ENCODE data around the gene OR2A5.
"Not testable (repeated sequence)": the region's sequence is repeated elsewhere in the genome, so short reads cannot be mapped to it uniquely, and the experiment has no call there.

The OR2A5 gene, protein sequence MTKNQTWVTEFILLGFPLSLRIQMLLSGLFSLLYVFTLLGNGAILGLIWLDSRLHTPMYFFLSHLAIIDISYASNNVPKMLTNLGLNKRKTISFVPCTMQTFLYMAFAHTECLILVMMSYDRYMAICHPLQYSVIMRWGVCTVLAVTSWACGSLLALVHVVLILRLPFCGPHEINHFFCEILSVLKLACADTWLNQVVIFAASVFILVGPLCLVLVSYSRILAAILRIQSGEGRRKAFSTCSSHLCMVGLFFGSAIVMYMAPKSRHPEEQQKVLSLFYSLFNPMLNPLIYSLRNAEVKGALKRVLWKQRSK

DNA sequence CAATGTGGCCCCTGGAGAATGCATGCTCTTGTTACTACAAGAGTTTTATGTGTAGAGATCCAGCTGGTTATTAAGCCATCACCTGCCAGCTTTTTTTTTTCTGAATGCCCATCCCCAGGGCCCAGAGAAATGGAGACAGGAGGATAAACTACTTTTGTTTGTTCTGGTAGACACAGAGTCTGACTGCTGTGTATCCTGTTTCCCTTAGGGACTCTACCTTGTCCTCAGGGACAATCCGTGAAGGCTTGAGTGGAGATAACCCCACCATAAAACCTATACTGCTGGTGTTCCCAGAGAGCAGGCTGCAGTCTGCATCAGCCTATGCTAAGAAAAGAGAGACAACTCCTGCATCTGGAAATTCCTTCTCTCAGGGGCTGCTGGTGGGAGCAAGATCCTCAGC is at the start of gene OR2A5:
TSS of gene OR2A5 (plus strand) at position 301 of the 400 bp plus-strand sequence. CDS start 1,454 bp downstream, outside the sequence.
- no peak for DNase-seq (ENCODE audit: low read depth, low spot score)

DNA sequence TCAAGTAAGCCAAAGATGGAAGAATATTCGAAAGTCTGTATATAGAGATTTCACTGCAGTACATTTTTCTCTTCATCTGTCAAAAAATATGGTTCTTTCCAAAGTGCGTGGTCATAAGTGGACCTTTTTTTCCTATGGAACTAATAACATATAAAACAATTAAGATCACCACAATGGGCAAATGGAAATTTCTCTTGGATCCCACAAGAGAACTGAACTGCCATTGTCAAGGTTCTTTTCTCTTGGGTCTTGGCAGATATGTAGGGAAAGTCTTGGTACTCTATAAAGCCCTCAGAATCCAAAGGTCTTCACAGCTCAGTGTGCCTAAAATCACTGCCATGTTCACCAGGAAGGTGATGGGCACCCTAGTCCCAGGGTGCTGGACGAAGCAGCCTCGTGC is 48.7 kb upstream of the OR2A5 start, which contains the start of gene OR6B1:
TSS of gene OR6B1 (plus strand) at position 301 of the 400 bp plus-strand sequence. CDS start 3,677 bp downstream, outside the sequence.
- DNase-seq (ENCODE audit: low read depth, low spot score), result no peak

DNA sequence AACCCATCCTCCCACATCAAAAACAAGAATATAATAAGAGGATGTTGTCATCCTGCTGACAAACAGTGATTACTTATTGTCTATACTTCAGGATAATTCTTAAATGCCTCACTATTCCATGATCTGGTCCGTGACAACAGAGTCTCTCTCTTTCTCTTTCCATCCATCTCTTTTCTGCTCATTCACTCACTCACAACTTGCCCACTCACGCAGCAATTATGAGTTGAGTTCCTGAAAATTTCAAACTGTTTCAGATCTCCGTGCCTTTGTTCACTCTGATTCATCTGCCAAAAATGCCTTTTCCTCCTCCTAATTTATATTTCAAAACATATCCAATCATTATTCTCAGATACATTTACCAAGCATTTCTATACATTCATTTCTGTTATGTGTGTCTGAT is 47.2 kb upstream of the OR2A5 start:
- no peak for DNase-seq (ENCODE audit: low read depth, low spot score)

DNA sequence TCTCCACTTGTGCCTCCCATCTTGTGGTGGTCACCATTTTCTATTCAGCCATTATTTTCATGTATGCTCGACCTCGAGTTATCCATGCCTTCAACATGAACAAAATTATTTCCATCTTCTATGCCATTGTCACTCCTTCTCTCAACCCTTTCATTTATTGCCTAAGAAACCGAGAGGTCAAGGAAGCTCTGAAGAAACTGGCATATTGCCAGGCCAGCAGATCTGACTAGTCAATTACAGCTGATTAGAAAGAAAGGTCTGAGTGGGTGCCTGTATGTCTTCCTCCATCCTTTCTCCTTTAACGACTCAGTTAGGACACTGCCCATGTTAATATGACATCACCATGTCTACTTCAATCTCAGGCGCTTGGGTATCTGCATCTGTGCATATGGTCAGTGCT is 44.0 kb upstream of the OR2A5 start:
- DNase-seq (ENCODE audit: low read depth, low spot score), result no peak

DNA sequence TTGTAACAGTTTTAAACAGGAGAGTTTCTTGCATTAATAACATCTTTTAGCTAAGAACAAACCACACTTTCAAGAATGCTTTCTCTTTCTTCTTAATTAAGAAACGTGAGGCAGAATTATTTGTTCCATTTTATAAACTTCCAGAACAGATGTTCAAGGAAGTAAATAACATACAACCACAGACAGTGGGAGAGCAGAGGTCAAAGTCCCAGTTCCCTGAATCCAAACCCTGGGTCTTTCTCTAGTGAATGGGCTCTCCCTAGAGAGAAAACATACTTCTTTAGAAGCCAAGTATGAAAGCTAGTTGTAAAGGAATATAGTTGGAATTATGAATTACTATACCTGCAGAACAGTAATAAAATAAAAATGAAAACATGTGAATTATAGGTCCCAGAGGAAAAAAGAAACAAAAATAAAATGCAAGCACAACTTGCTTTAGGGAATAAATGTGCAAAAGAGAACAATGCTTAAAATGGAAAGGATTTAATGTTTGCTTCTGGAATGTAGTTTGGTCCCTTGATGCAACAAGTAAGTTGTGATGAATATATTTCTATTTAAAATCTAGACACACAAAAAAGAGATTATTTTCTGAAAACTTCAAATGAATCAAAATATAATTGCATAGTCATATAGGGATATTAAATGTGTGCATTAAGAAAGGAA is 42.6 kb upstream of the OR2A5 start:
- no peak for DNase-seq (ENCODE audit: low read depth, low spot score)

DNA sequence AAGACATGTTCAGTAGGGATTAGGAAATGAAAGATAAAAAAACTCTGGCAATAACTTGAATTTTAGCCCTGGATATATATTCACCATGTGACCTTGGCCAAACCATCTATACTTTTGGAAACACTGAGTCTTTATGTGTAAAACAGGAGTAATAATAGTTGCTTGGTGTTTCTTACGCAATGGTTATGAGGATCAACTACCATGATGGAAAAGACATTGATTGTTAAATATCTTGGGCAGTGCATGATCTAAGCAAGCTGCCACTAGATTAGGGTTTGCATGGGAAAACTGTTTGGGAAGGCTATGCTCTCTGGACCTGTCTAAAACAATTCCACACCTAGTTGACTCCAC is 42.1 kb upstream of the OR2A5 start:
- no peak for DNase-seq (ENCODE audit: low read depth, low spot score)

DNA sequence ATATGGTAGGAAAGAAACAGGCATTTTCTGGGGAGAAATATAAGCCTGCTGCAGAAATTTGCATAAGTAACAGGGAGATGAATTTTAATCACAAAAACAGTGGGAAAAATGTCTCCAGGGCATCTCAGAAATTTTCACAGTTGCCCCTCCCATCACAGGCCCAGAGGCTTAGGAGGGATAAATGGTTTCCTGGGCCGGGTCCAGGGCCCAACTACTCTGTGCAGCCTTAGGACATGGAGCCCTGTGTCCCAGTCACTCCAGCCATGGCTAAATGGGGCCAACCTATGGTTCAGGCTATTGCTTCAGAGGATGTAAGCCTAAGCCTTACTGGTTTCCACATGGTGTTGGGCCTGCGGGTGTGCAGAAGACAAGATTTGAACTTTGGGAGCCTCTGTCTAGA is 39.4 kb upstream of the OR2A5 start:
- DNase-seq (ENCODE audit: low read depth, low spot score), result no peak

DNA sequence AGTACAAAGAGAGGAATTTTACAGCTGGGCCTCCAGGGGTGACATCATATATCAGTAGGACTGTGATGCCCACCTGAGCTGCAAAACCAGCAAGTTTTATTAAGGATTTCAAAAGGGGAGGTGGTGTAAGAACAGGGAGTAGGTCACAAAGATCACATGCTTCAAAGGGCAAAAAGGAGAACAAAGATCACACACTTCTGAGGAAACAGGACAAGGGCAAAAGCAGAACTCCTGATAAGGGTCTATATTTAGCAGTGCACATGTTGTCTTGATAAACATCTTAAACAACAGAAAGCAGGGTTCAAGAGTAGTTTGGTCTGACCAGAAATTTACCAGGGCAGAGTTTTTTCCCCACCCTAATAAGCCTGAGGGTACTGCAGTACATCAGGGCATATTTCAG is 38.7 kb upstream of the OR2A5 start:
- not testable (repeated sequence) for DNase-seq (ENCODE audit: low read depth, low spot score)

DNA sequence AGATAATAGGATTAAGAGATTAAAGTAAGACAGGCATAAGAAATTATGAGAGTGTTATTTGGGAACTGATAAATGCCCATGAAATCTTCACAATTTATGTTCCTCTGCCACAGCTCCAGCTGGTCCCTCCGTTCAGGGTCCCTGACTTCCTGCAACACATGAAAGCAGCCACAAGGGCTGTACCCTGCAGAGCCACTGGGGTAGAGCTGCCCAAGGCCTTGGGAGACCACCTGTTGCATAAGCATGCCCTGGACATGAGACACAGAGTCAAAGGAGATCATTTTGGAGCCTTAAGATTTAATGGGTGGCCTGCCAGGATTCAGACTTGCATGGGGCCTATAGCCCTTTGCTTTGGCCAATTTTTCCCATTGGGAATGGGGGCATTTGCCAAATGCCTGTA is 37.9 kb upstream of the OR2A5 start:
- not testable (repeated sequence) for DNase-seq (ENCODE audit: low read depth, low spot score)

DNA sequence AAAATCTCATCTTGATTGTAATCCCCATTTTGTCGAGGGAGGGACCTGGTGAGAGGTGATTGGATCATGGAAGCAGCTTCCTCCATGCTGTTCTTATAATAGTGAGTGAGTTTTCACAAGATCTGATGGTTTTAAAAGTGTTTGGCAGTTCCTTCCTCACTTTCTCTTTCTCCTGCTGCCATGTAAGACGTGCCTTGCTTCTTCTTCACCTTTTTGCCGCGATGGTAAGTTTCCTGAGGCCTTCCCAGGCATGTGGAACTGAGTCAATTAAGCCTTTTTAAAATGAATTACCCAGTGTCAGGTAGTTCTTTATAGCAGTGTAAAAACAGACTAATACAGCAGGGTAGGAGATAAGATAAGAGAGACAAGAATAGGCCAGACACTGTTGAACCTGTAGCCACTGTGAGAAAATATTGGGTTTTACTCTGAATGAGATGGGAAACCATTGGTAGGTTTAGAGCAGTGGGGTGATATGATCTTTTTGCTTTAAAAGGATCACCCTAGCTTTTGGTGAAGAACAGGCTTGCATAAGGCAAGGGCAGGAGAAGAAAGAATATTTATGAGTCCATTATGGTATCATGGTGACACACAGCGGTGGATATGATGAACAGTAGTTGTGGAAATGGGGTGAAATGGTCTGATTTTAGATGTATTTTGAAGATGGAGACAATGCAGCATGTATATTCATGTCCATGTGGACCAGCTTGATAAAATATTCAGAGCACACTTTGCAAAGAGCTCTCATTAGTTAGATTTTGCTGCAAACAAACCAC is 37.1 kb upstream of the OR2A5 start:
- DNase-seq (ENCODE audit: low read depth, low spot score), result no peak

DNA sequence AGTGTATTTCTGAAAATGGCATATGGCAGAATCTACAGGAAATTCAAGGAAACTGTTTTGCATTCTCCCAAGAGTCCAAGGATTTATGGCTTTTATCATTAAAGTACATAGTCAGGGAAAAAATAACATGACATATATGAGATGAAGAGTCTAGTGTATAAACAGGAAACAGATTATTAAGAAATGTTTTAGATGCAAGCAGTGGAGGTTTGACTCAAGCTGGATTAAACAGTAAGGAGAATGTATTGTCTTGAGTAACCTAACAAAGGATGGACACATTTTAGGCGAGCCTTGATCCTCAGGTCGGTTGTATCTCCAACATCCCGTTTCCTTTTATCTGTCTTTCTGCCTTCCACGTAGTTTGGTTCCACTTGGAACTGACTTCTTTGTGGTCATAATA is 30.7 kb upstream of the OR2A5 start:
- DNase-seq (ENCODE audit: low read depth, low spot score), result no peak

DNA sequence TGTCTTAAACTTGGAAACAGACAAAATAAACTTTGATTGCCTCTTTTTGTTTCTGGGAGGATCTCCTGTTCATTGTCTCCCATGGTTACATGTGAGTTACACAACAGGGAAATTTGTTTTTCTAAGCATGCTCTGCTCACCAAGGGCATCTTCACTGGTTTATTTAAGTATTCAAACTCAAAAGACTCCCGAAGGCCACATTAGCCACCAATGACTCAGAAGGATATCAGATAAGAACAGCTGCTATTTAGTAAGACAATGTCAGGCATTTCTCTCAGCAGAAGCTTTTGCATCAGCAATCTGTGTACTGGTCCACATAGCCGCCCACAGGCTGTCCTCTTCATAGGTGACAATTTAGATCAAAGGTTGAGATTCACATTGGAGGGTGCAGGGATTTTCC is 29.3 kb upstream of the OR2A5 start:
- DNase-seq (ENCODE audit: low read depth, low spot score), result peak; percentile 41

DNA sequence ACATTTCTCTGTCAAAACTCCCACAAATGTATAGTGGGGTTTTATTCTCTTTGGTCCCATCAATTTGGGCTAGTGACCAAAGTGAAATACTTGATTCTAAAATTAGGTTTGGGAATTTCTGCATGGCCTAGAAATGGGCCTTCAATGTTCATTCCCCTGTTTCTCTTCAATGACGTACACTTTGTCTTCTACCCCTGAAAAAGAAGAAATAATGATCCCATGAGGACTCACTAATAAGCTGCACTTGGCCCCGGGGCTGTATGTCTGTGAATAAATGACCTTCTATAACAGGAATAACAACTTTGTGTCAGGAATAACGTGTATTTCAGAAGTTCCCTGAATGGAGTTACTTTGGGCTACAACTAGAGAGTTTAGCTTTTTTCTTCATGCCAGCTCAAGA is 28.4 kb upstream of the OR2A5 start:
- DNase-seq (ENCODE audit: low read depth, low spot score), result no peak

DNA sequence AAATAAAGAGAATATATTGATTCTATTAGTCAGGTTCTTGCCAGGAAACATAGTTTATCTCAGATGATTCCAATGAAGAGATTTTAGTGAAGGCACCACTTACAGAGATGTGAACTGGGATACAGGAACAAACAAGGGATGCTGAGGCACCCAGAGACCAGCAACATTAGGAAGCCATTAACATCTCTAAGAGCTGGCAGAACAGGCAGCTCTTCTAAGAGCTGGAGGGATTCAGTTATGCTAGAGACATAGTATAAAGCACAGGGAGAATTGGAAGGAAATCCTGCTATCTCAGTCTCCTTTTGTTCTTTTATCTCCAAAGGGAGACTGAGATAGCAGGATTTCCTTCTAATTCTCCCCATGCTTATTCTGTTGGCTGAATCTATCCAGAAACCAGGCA is 26.6 kb upstream of the OR2A5 start:
- DNase-seq (ENCODE audit: low read depth, low spot score), result no peak

DNA sequence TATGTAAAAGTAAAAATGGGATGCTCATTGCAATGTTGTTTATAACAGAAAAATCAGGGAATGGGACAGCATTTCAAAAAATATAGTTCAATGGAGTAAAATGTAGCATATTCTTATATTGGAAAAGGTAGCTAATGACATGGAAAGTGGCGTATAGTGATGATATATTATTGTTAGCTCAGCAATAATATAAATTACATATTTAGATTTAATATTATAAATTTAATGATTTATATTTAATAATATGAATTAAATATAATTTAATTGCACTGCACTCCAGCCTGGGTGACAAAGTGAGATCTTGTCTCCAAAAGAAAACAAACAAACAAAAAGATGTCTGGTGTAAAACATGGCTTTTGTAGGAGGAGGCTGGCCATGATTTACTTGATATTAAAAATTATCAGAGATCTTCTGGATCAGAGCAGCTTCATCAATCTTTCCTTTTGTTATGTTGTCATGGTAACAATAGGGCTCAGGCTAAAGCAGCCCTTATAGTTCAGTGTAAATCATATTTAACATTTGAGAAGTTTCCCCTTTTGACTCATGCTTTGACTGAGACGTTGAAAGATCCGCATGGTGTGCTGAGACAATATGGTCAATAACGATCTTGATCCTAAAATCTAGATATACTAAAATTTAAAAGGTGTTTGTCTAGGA is 25.4 kb upstream of the OR2A5 start:
- no peak for DNase-seq (ENCODE audit: low read depth, low spot score)

DNA sequence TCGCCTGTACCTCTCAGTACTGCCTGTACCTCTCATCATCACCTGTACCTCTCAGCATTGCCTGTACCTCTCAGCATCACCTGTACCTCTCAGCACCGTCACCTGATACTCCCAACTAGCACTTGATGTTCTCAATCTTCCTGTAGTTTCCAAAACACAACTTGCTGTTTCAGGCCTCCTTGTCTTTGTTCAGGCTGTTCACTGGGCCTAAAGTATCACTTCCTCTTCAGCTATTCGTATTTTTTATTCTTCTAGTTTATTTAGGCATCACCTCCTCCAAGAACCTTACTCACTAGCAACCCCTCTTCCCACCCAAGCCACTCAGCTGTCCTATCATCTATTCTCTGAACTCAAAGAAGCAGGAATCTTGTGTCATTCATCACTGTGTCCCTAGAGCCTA is 24.5 kb upstream of the OR2A5 start:
- DNase-seq (ENCODE audit: low read depth, low spot score), result no peak

DNA sequence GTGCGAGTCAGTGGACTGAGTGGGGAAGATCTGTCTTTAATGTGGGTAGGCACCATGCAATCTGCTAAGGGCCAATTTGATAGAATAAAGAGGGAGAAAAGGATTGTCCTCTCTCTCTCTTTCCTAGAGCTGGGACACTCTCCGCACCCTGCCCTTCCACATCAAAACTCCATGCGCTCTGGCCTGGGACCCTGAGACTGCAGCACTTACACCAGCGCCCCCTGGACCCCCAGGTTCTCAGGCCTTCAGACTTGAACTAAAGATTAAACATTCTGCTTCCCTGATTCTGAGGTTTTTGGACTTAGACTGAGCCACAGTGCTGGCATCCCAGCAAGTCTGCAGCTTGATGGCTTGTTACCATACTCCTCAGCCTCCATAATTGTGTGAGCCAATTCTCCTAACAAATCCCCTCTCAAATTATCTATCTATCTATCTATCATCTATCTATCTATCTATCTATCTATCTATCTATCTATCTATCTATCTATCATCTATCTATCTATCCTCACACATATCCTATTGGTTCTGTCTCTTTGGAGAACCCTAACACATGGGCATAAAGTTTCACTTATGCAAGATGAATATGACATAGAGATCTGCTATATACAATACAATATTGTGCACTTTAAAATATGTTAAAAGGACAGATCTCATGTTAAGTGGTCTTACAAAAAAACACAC is 22.4 kb upstream of the OR2A5 start:
- no peak for DNase-seq (ENCODE audit: low read depth, low spot score)

DNA sequence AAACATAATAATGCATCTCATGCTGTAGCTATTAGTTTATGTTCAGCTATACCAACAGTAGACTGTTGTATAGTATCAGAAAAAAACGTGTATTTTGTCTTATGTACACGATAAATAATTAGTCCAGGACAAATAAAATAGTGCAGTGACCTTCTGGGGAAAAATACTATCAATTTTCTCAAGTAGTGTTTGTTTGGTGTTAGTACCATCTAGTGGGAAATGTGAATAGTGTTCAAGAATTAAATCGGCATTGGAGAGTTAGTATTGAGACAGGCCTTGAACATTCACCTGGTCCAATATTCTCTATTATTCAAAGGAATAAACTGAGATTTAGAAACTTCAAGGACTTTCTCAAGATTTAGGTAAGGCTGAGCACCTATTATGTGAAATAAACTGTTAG is 21.7 kb upstream of the OR2A5 start:
- DNase-seq (ENCODE audit: low read depth, low spot score), result no peak

DNA sequence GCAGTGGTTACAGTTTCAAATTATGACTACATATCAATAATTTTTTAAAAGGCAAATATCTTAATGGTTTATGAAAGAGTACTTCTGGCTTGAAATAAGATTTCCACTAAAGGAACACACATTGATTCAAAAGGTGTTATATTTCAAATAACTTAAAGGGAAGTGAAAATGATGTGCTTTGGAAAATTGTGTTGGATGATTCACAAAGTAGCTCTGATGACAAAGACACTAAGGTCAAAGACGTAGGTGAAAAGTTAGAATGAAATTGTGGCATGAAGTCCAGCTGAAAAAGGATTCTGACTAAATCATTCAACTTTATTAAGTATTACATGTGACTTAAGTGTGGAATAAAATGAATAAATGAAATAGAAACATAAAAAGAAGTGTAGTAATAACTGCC is 20.8 kb upstream of the OR2A5 start:
- DNase-seq (ENCODE audit: low read depth, low spot score), result no peak

DNA sequence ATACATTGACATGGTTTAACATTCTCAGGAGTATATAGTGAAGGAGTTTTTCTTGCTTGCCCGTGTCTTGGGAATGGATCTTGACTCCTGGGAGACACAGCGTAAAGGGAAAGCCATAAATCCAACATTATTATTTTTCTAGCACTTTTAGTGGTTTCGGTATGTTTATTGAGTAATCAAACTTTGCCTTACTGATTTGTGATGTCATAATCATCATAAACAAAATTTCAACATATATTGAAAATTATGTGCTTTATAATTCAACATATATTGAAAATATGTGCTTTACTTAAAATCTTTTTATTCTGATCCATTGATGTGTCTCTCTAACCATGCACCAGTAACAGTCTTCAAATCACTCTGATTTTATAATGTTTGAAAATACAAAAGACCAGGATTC is 20.2 kb upstream of the OR2A5 start:
- no peak for DNase-seq (ENCODE audit: low read depth, low spot score)

DNA sequence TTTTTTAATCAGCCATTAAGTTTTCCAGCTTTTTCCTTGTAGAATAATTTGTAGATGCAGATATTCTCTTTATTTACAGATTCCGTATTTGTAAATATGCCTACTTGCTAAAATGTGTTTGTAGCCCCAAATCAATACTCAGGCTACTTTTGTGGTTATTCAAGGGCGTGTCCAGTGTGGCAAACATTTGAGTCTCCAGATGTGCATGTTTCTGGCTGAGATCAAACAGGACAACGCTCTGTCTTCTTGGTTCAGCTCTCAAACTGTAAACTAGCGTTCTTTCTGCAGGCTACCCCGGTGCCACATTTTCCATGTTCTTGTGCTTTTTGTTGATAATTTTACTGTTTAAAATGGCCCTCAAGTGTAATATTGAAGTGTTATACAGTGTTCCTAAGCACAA is 16.2 kb upstream of the OR2A5 start:
- DNase-seq (ENCODE audit: low read depth, low spot score), result no peak
